Activated naive CD4-positive, alpha-beta T cell treated with anti-CD3 and anti-CD28 coated beads, Interleukin-2, amount 10 ng/mL, durations not matched to agents 7 days and 5 days (primary cell): ENCODE results near the gene KLHDC10.
"Not testable (repeated sequence)": the region's sequence is repeated elsewhere in the genome, so short reads cannot be mapped to it uniquely, and the experiment has no call there.

ENCODE experiments used
- CTCF ChIA-PET: fragments of 350-600 bp; sonication (Branson Sonifier 250); formaldehyde crosslinking; loops from one replicate; lab custom pipeline; 2021; ENCODE audit warnings: antibody characterized with exemption; lab: Charles Lee
- DNase-seq: peaks from one replicate; pipeline ENCODE4 v3.0.0-alpha.2; 2020
- H3K27ac Mint-ChIP-seq: one replicate; pipeline ENCODE4 v1.8.0; 2021; ENCODE audit warnings: mild to moderate bottlenecking, moderate library complexity, mixed read lengths
- H3K27me3 Mint-ChIP-seq: one replicate; pipeline ENCODE4 v1.8.0; 2021; ENCODE audit warnings: mild to moderate bottlenecking, mixed read lengths
- H3K36me3 Mint-ChIP-seq: one replicate; pipeline ENCODE4 v1.8.0; 2021; ENCODE audit warnings: mixed read lengths
- H3K4me1 Mint-ChIP-seq: one replicate; pipeline ENCODE4 v1.8.0; 2021; ENCODE audit warnings: mixed read lengths
- H3K4me3 Mint-ChIP-seq: one replicate; pipeline ENCODE4 v1.8.0; 2021; ENCODE audit warnings: mild to moderate bottlenecking, moderate library complexity, mixed read lengths
- H3K9me3 Mint-ChIP-seq: one replicate; pipeline ENCODE4 v1.8.0; 2021; ENCODE audit warnings: mixed read lengths

KLHDC10 gene

GRCh38 chr7:130154501-130155317, 84.4 kb downstream of the KLHDC10 start:
- no peak overlapping the region for H3K27ac Mint-ChIP-seq

GRCh38 chr7:130156140-130156539, 85.8 kb downstream of the KLHDC10 start:
- Mint-ChIP-seq H3K4me3 (no peak overlapping the region), H3K27ac (no peak overlapping the region), H3K27me3 (peaks cover 4% of the 10 kb centered on the region), H3K9me3 (no peaks in the 10 kb centered on the region), H3K4me1 (no peaks in the 10 kb centered on the region), H3K36me3 (peaks cover 23% of the 10 kb centered on the region)
- CTCF ChIA-PET, result interaction anchor here (0.6 kb wide), 1 partner anchor 27 kb away, joined by 3 read pairs; no protein-coding TSS in a partner anchor
- DNase-seq, result no peak

More at GRCh38 chr7:130154501-130155317, 84.4 kb downstream of the KLHDC10 start:
- H3K9me3 Mint-ChIP-seq, result peaks cover 3% of the 10 kb centered on the region
- no peak for DNase-seq
- no peak overlapping the region for H3K4me3 Mint-ChIP-seq
- CTCF ChIA-PET, result no interaction called here
- H3K27me3 Mint-ChIP-seq, result peaks cover 12% of the 10 kb centered on the region
- no peaks in the 10 kb centered on the region for H3K4me1 Mint-ChIP-seq
- H3K36me3 Mint-ChIP-seq, result peaks cover 12% of the 10 kb centered on the region

- H3K36me3 Mint-ChIP-seq, result peaks cover 36% of the 10 kb centered on the region
- H3K27me3 Mint-ChIP-seq, result peaks cover 4% of the 10 kb centered on the region
- H3K4me3 Mint-ChIP-seq, result no peak overlapping the region
- CTCF ChIA-PET, result interaction anchor here (0.6 kb wide), 1 partner anchor 1331 kb away, joined by 3 read pairs; no protein-coding TSS in a partner anchor
- no peak for DNase-seq
- H3K4me1 Mint-ChIP-seq, result no peaks in the 10 kb centered on the region
- no peaks in the 10 kb centered on the region for H3K9me3 Mint-ChIP-seq
- no peak overlapping the region for H3K27ac Mint-ChIP-seq
Observed at GRCh38 chr7:130157700-130158099, 87.4 kb downstream of the KLHDC10 start.

- CTCF ChIA-PET, result no interaction called here
- no peaks in the 10 kb centered on the region for H3K9me3 Mint-ChIP-seq
Observed at GRCh38 chr7:130160023-130160422, 89.7 kb downstream of the KLHDC10 start.

GRCh38 chr7:130160455-130160854, 90.1 kb downstream of the KLHDC10 start:
- Mint-ChIP-seq H3K4me1 (no peaks in the 10 kb centered on the region), H3K27me3 (peaks cover 4% of the 10 kb centered on the region), H3K9me3 (no peaks in the 10 kb centered on the region), H3K36me3 (peaks cover 49% of the 10 kb centered on the region), H3K27ac (no peak overlapping the region), H3K4me3 (no peak overlapping the region)
- DNase-seq, result no peak
- CTCF ChIA-PET, result no interaction called here

More at GRCh38 chr7:130160023-130160422, 89.7 kb downstream of the KLHDC10 start:
- Mint-ChIP-seq H3K36me3 (peaks cover 49% of the 10 kb centered on the region), H3K27me3 (peaks cover 4% of the 10 kb centered on the region), H3K4me1 (no peaks in the 10 kb centered on the region), H3K4me3 (no peak overlapping the region), H3K27ac (no peak overlapping the region)
- no peak for DNase-seq

GRCh38 chr7:130162196-130162595, 91.9 kb downstream of the KLHDC10 start:
- CTCF ChIA-PET, result no interaction called here
- no peaks in the 10 kb centered on the region for H3K9me3 Mint-ChIP-seq
- no peaks in the 10 kb centered on the region for H3K27me3 Mint-ChIP-seq
- no peak overlapping the region for H3K27ac Mint-ChIP-seq
- no peak for DNase-seq
- peaks cover 49% of the 10 kb centered on the region for H3K36me3 Mint-ChIP-seq
- no peaks in the 10 kb centered on the region for H3K4me1 Mint-ChIP-seq
- H3K4me3 Mint-ChIP-seq, result no peak overlapping the region

- H3K27ac Mint-ChIP-seq, result no peak overlapping the region
- CTCF ChIA-PET, result no interaction called here
- H3K9me3 Mint-ChIP-seq, result no peaks in the 10 kb centered on the region
Observed at GRCh38 chr7:130174237-130174959, 104.1 kb downstream of the KLHDC10 start.

GRCh38 chr7:130178251-130178650, 107.9 kb downstream of the KLHDC10 start:
- no peak overlapping the region for H3K27ac Mint-ChIP-seq
- CTCF ChIA-PET, result interaction anchor here (1.3 kb wide), 1 partner anchor 27 kb away, joined by 3 read pairs; the partner anchor contains the start of gene TMEM209

More at GRCh38 chr7:130174237-130174959, 104.1 kb downstream of the KLHDC10 start:
- Mint-ChIP-seq H3K4me3 (no peak overlapping the region), H3K36me3 (peaks cover 30% of the 10 kb centered on the region), H3K27me3 (no peaks in the 10 kb centered on the region), H3K4me1 (no peaks in the 10 kb centered on the region)
- no peak for DNase-seq

GRCh38 chr7:130179631-130180030, 109.3 kb downstream of the KLHDC10 start:
- CTCF ChIA-PET, result interaction anchor here (0.6 kb wide), 1 partner anchor 159 kb away, joined by 5 read pairs; no protein-coding TSS in a partner anchor
- Mint-ChIP-seq H3K27ac (no peak overlapping the region), H3K27me3 (no peaks in the 10 kb centered on the region), H3K4me3 (no peak overlapping the region), H3K9me3 (no peaks in the 10 kb centered on the region), H3K36me3 (peaks cover 38% of the 10 kb centered on the region), H3K4me1 (peaks cover 2% of the 10 kb centered on the region)
- DNase-seq, result no peak

More at GRCh38 chr7:130178251-130178650, 107.9 kb downstream of the KLHDC10 start:
- Mint-ChIP-seq H3K4me1 (no peaks in the 10 kb centered on the region), H3K9me3 (no peaks in the 10 kb centered on the region), H3K36me3 (peaks cover 38% of the 10 kb centered on the region), H3K4me3 (no peak overlapping the region), H3K27me3 (no peaks in the 10 kb centered on the region)
- no peak for DNase-seq

- Mint-ChIP-seq H3K4me3 (no peak overlapping the region), H3K4me1 (peaks cover 2% of the 10 kb centered on the region), H3K27ac (no peak overlapping the region), H3K9me3 (no peaks in the 10 kb centered on the region), H3K27me3 (no peaks in the 10 kb centered on the region), H3K36me3 (peaks cover 37% of the 10 kb centered on the region)
- CTCF ChIA-PET, result no interaction called here
- DNase-seq, result no peak
Observed at GRCh38 chr7:130180571-130181262, 110.4 kb downstream of the KLHDC10 start.

- CTCF ChIA-PET, result interaction anchor here (1.1 kb wide), 1 partner anchor 97 kb away, joined by 3 read pairs; no protein-coding TSS in a partner anchor
- H3K27me3 Mint-ChIP-seq, result no peaks in the 10 kb centered on the region
- H3K36me3 Mint-ChIP-seq, result peaks cover 37% of the 10 kb centered on the region
- H3K4me3 Mint-ChIP-seq, result no peak overlapping the region
- no peak for DNase-seq
- no peak overlapping the region for H3K27ac Mint-ChIP-seq
- H3K4me1 Mint-ChIP-seq, result peaks cover 2% of the 10 kb centered on the region
- no peaks in the 10 kb centered on the region for H3K9me3 Mint-ChIP-seq
Observed at GRCh38 chr7:130181263-130181605, 110.9 kb downstream of the KLHDC10 start.

- H3K9me3 Mint-ChIP-seq, result no peaks in the 10 kb centered on the region
- peaks cover 2% of the 10 kb centered on the region for H3K4me1 Mint-ChIP-seq
- no peak for DNase-seq
- H3K27ac Mint-ChIP-seq, result no peak overlapping the region
- CTCF ChIA-PET, result interaction anchor here (0.6 kb wide), 1 partner anchor 27 kb away, joined by 3 read pairs; no protein-coding TSS in a partner anchor
- no peaks in the 10 kb centered on the region for H3K27me3 Mint-ChIP-seq
- H3K36me3 Mint-ChIP-seq, result peaks cover 46% of the 10 kb centered on the region
- no peak overlapping the region for H3K4me3 Mint-ChIP-seq
Observed at GRCh38 chr7:130182990-130183389, 112.7 kb downstream of the KLHDC10 start.

GRCh38 chr7:130184349-130184748, 114.0 kb downstream of the KLHDC10 start:
- H3K4me3 Mint-ChIP-seq, H3K4me1 Mint-ChIP-seq, DNase-seq, H3K27me3 Mint-ChIP-seq, H3K27ac Mint-ChIP-seq, H3K9me3 Mint-ChIP-seq: not testable (repeated sequence)
- peaks cover 48% of the 10 kb centered on the region for H3K36me3 Mint-ChIP-seq
- CTCF ChIA-PET, result interaction anchor here (1.5 kb wide), 1 partner anchor 57 kb away, joined by 4 read pairs; no protein-coding TSS in a partner anchor
